Measurements from ENCODE around the gene CHERP. TPM values are rescaled to one million over a fixed set of nuclear protein-coding genes. Genes with fewer than 3 reads are reported as not detected.

CHERP gene
- total and polyA plus RNA-seq, 2 experiments from 2014 or later, result 7.8 to 38.7 TPM

- H3K4me2 ChIP-seq, result peak overlapping the region; percentile 58
- peaks cover 95% of the 10 kb centered on the region for H4K20me1 ChIP-seq (ENCODE audit: insufficient read depth, poor library complexity, severe bottlenecking)
- H3K36me3 ChIP-seq (replicated peaks; ENCODE audit: insufficient read depth, low read depth), result no peaks in the 10 kb centered on the region
- H3K27me3 ChIP-seq, result no peaks in the 10 kb centered on the region
- no peak overlapping the region for H3K4me3 ChIP-seq
- no peaks in the 10 kb centered on the region for H3K9me2 ChIP-seq (replicated peaks; ENCODE audit: insufficient read depth)
- peaks cover 35% of the 10 kb centered on the region for H3K4me1 ChIP-seq (ENCODE audit: insufficient read depth)
- H3K9me3 ChIP-seq (ENCODE audit: low read depth), result no peaks in the 10 kb centered on the region
- no peak for DNase-seq (ENCODE audit: low spot score)
- H2AFZ ChIP-seq, result no peak overlapping the region
- H3K27ac ChIP-seq, result no peak overlapping the region
- H3K79me2 ChIP-seq, result peaks cover 96% of the 10 kb centered on the region
- TF ChIP-seq, protein P1, sequence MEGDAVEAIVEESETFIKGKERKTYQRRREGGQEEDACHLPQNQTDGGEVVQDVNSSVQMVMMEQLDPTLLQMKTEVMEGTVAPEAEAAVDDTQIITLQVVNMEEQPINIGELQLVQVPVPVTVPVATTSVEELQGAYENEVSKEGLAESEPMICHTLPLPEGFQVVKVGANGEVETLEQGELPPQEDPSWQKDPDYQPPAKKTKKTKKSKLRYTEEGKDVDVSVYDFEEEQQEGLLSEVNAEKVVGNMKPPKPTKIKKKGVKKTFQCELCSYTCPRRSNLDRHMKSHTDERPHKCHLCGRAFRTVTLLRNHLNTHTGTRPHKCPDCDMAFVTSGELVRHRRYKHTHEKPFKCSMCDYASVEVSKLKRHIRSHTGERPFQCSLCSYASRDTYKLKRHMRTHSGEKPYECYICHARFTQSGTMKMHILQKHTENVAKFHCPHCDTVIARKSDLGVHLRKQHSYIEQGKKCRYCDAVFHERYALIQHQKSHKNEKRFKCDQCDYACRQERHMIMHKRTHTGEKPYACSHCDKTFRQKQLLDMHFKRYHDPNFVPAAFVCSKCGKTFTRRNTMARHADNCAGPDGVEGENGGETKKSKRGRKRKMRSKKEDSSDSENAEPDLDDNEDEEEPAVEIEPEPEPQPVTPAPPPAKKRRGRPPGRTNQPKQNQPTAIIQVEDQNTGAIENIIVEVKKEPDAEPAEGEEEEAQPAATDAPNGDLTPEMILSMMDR (IDR thresholded peaks at IDR 0.05; ENCODE audit: poor library complexity), result no peak
- TF ChIP-seq EZH2 (IDR thresholded peaks at IDR 0.05; ENCODE audit: borderline replicate concordance), result no peak
- no peak for TF ChIP-seq EZH2phosphoT487 (IDR thresholded peaks at IDR 0.05; ENCODE audit: low read depth, severe bottlenecking, unreplicated experiment)
- WGBS (ENCODE audit: low lambda C conversion rate, missing lambda C conversion rate), result 64% methylated on average over 20 of the region's 20 CpGs
Measured at GRCh38 chr19:16586991-16587832, 45.0 kb upstream of the CHERP start.

DNA sequence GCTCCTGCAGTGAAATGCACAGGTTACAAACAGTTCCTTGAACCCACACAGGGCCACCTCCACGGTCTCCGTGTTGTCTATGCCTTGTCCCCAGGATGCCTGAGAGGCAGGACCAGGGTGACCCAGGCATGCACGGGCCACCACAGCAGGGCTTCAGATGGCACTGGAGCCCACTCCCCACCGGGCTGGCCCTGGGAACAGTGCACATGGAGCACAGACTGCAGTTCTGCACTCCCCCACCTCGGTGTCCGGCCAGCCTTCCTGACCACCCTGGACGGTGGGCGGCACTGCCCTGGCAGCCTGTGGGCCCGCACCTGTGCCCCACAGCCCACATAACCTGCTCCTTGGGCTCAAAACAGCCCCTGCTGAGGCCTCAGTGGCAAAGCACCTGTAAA is 44.2 kb upstream of the CHERP start:
- Histone ChIP-seq H3K4me1 (ENCODE audit: insufficient read depth) (peaks cover 35% of the 10 kb centered on the region), H3K4me3 (no peak overlapping the region), H3K27me3 (no peaks in the 10 kb centered on the region), H4K20me1 (ENCODE audit: insufficient read depth, poor library complexity, severe bottlenecking) (peaks cover 95% of the 10 kb centered on the region), H3K9me3 (ENCODE audit: low read depth) (no peaks in the 10 kb centered on the region), H3K36me3 (replicated peaks; ENCODE audit: insufficient read depth, low read depth) (no peaks in the 10 kb centered on the region), H3K79me2 (peaks cover 96% of the 10 kb centered on the region), H3K4me2 (no peak overlapping the region), H3K27ac (no peak overlapping the region), H3K9me2 (replicated peaks; ENCODE audit: insufficient read depth) (no peaks in the 10 kb centered on the region), H2AFZ (no peak overlapping the region)
- DNase-seq (ENCODE audit: low spot score), result no peak
- TF ChIP-seq, protein P1 (IDR thresholded peaks at IDR 0.05; ENCODE audit: poor library complexity), result no peak
- TF ChIP-seq EZH2phosphoT487 (IDR thresholded peaks at IDR 0.05; ENCODE audit: low read depth, severe bottlenecking, unreplicated experiment), result no peak
- TF ChIP-seq EZH2 (IDR thresholded peaks at IDR 0.05; ENCODE audit: borderline replicate concordance), result no peak
- WGBS (ENCODE audit: low lambda C conversion rate, missing lambda C conversion rate), result 95% methylated on average over 9 of the region's 9 CpGs

GRCh38 chr19:16585808-16586476 is 43.7 kb upstream of the CHERP start:
- Histone ChIP-seq H3K79me2 (peaks cover 96% of the 10 kb centered on the region), H3K36me3 (replicated peaks; ENCODE audit: insufficient read depth, low read depth) (no peaks in the 10 kb centered on the region), H2AFZ (no peak overlapping the region), H3K9me2 (replicated peaks; ENCODE audit: insufficient read depth) (no peaks in the 10 kb centered on the region), H3K4me3 (no peak overlapping the region), H3K27me3 (no peaks in the 10 kb centered on the region), H3K9me3 (ENCODE audit: low read depth) (no peaks in the 10 kb centered on the region), H3K27ac (peak overlapping the region; percentile 66), H4K20me1 (ENCODE audit: insufficient read depth, poor library complexity, severe bottlenecking) (peaks cover 95% of the 10 kb centered on the region), H3K4me1 (ENCODE audit: insufficient read depth) (peaks cover 35% of the 10 kb centered on the region), H3K4me2 (no peak overlapping the region)
- TF ChIP-seq EZH2 (IDR thresholded peaks at IDR 0.05; ENCODE audit: borderline replicate concordance), result no peak
- TF ChIP-seq, protein P1 (IDR thresholded peaks at IDR 0.05; ENCODE audit: poor library complexity), result no peak
- no peak for TF ChIP-seq EZH2phosphoT487 (IDR thresholded peaks at IDR 0.05; ENCODE audit: low read depth, severe bottlenecking, unreplicated experiment)
- WGBS (ENCODE audit: low lambda C conversion rate, missing lambda C conversion rate), result 92% methylated on average over 11 of the region's 11 CpGs
- DNase-seq (ENCODE audit: low spot score), result no peak

Data from hepatocyte (in vitro differentiated cells).